HG03103 (cell line): ENCODE data around the gene ZNF143.
A peak's percentile ranks its signal among the peaks of the same experiment; 100 is the strongest.
"Not testable (repeated sequence)": the region's sequence is repeated elsewhere in the genome, so short reads cannot be mapped to it uniquely, and the experiment has no call there.

Source experiments
- ATAC-seq: cut with Tn5 transposase; IDR thresholded peaks from one replicate; pipeline ENCODE4 v1.9.1; 2021; ENCODE audit warnings: low read depth; ENCODE audit not compliant: unreplicated experiment

ZNF143 gene

GRCh38 chr11:9533736-9534473 is 73.1 kb downstream of the ZNF143 start:
- ATAC-seq: no peak

GRCh38 chr11:9535189-9535781 is 74.5 kb downstream of the ZNF143 start:
- ATAC-seq: no peak

- ATAC-seq: no peak
Measured at GRCh38 chr11:9538548-9538947, 77.7 kb downstream of the ZNF143 start.

GRCh38 chr11:9549216-9549615 is 88.4 kb downstream of the ZNF143 start:
- not testable (repeated sequence) for ATAC-seq

- no peak for ATAC-seq
Measured at GRCh38 chr11:9550191-9550628, 89.4 kb downstream of the ZNF143 start.

- ATAC-seq: no peak
Measured at GRCh38 chr11:9561279-9561982, 100.6 kb downstream of the ZNF143 start.

GRCh38 chr11:9562716-9563115 is 101.9 kb downstream of the ZNF143 start:
- no peak for ATAC-seq

GRCh38 chr11:9563196-9563730 is 102.5 kb downstream of the ZNF143 start:
- ATAC-seq: no peak

GRCh38 chr11:9565822-9566560 is 105.2 kb downstream of the ZNF143 start:
- peak; percentile 85 for ATAC-seq

GRCh38 chr11:9566561-9567063 is 105.8 kb downstream of the ZNF143 start:
- no peak for ATAC-seq

- ATAC-seq: no peak
Measured at GRCh38 chr11:9567401-9567800, 106.6 kb downstream of the ZNF143 start.

- ATAC-seq: no peak
Measured at GRCh38 chr11:9568161-9568853, 107.5 kb downstream of the ZNF143 start.

GRCh38 chr11:9568854-9569587 is 108.2 kb downstream of the ZNF143 start:
- ATAC-seq: no peak

- ATAC-seq: no peak
Measured at GRCh38 chr11:9569588-9570164, 108.9 kb downstream of the ZNF143 start.

- ATAC-seq: no peak
Measured at GRCh38 chr11:9570313-9571025, 109.7 kb downstream of the ZNF143 start.

GRCh38 chr11:9571071-9571762 is 110.4 kb downstream of the ZNF143 start:
- ATAC-seq: no peak

- ATAC-seq: no peak
Measured at GRCh38 chr11:9571763-9572115, 110.9 kb downstream of the ZNF143 start.
